Neural progenitor cell (in vitro differentiated cells): ENCODE data around the gene MACROD2. TPM values are rescaled to one million over a fixed set of nuclear protein-coding genes. Genes with fewer than 3 reads are reported as not detected.
A peak's percentile ranks its signal among the peaks of the same experiment; 100 is the strongest.

Source experiments
- DNase-seq: peaks from one replicate; pipeline ENCODE4 v3.0.0-alpha.2; 2016; ENCODE audit warnings: low spot score
- H2AFZ ChIP-seq: fragments of 200-600 bp; sonication (generic); replicated peaks from 2 replicates; pipeline ENCODE4 v1.6.1; 2016; ENCODE audit warnings: antibody characterized with exemption
- H3F3A ChIP-seq: fragments of 200-600 bp; sonication (generic); 2 replicates; pipeline ENCODE4 v1.6.1; 2016; ENCODE audit warnings: antibody characterized with exemption, low read depth
- H3K27ac ChIP-seq: fragments of 200-600 bp; sonication (generic); 2 replicates; pipeline ENCODE4 v1.5.1; 2016; ENCODE audit warnings: mild to moderate bottlenecking
- H3K27me3 ChIP-seq: fragments of 200-600 bp; sonication (generic); 2 replicates; pipeline ENCODE4 v1.6.1; 2016; ENCODE audit warnings: mild to moderate bottlenecking, moderate library complexity
- H3K36me3 ChIP-seq: fragments of 200-600 bp; sonication (generic); 2 replicates; pipeline ENCODE4 v1.5.1; 2016
- H3K4me1 ChIP-seq: fragments of 200-600 bp; sonication (generic); 2 replicates; pipeline ENCODE4 v1.6.1; 2016; ENCODE audit warnings: mixed run types
- H3K4me2 ChIP-seq: fragments of 200-600 bp; sonication (generic); 2 replicates; pipeline ENCODE4 v1.6.1; 2016
- H3K4me3 ChIP-seq: fragments of 200-600 bp; sonication (generic); 2 replicates; pipeline ENCODE4 v1.5.1; 2016
- H3K79me2 ChIP-seq: fragments of 200-600 bp; sonication (generic); 2 replicates; pipeline ENCODE4 v1.6.1; 2016; ENCODE audit warnings: low read depth
- H3K9ac ChIP-seq: fragments of 200-600 bp; sonication (generic); 2 replicates; pipeline ENCODE4 v1.6.1; 2016
- H3K9me3 ChIP-seq: fragments of 200-600 bp; sonication (generic); 2 replicates; pipeline ENCODE4 v1.5.1; 2016; ENCODE audit warnings: low read depth
- H4K20me1 ChIP-seq: fragments of 200-600 bp; sonication (generic); 2 replicates; pipeline ENCODE4 v1.6.1; 2016; ENCODE audit warnings: low read depth
- H3K27ac Mint-ChIP-seq: 3 replicates; pipeline ENCODE4 v1.8.0; 2021; ENCODE audit warnings: mixed read lengths
- H3K27me3 Mint-ChIP-seq: 2 replicates; pipeline ENCODE4 v1.8.0; 2022; ENCODE audit warnings: low read depth, mild to moderate bottlenecking, inconsistent platforms, moderate library complexity, mixed read lengths; ENCODE audit not compliant: insufficient read depth
- H3K36me3 Mint-ChIP-seq: 3 replicates; pipeline ENCODE4 v1.8.0; 2021; ENCODE audit warnings: mixed read lengths
- H3K4me1 Mint-ChIP-seq: 3 replicates; pipeline ENCODE4 v1.8.0; 2021; ENCODE audit warnings: mixed read lengths
- H3K4me3 Mint-ChIP-seq: 3 replicates; pipeline ENCODE4 v1.8.0; 2021; ENCODE audit warnings: mild to moderate bottlenecking, moderate library complexity, mixed read lengths
- H3K9me3 Mint-ChIP-seq: 3 replicates; pipeline ENCODE4 v1.8.0; 2020; ENCODE audit warnings: mixed read lengths
- EZH2 ChIP-seq: fragments of 200-600 bp; sonication (generic); IDR thresholded peaks from 2 replicates; pipeline ENCODE4 v1.6.1; 2017; ENCODE audit warnings: antibody characterized with exemption, mild to moderate bottlenecking, moderate library complexity
- EZH2phosphoT487 ChIP-seq: fragments of 200-600 bp; sonication (generic); IDR thresholded peaks from 2 replicates; pipeline ENCODE4 v1.6.1; 2017; ENCODE audit warnings: antibody characterized with exemption
- total RNA-seq: library from RNA; depleted of rRNA; stranded (reverse); fragments of >200 nt; gene quantifications from 2 replicates; pipeline ENCODE4 v1.2.3, GENCODE V29; 2015; ENCODE audit warnings: low replicate concordance
- TF ChIP-seq, protein P1 (sequence below): fragments of 200-600 bp; sonication (generic); IDR thresholded peaks from 2 replicates; pipeline ENCODE4 v1.5.1; 2017; ENCODE audit warnings: antibody characterized with exemption, mild to moderate bottlenecking

MACROD2 gene
- total RNA-seq, 1 donor from 2014 or later = 11.9 TPM

DNA sequence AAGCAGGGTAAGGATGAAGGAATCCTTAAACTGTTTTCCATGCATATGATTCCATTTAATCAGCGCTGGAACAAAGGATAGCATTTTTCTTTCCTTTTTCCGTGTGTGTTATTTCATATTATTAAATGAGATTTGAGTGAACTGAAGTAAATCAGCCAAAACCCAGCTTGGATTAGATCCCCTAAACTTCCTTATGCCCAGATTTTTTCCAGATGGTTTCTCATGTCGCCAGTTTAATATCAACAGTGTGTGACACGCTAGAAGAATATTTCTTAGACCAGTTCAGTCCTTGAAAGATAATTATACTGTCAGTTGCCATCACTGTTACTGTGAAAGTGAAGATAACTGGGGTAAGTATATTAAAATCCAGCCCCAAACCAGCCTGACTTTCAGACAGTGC is 1568.5 kb downstream of the MACROD2 start:
- H3K9ac ChIP-seq = no peak overlapping the region
- H2AFZ ChIP-seq = peak overlapping the region; percentile 0
- no peaks in the 10 kb centered on the region for H3K79me2 ChIP-seq
- peaks cover 8% of the 10 kb centered on the region for H3K9me3 Mint-ChIP-seq
- no peak overlapping the region for H3K27ac Mint-ChIP-seq
- H3K4me3 ChIP-seq = no peak overlapping the region
- H3K36me3 Mint-ChIP-seq = peaks cover 2% of the 10 kb centered on the region
- DNase-seq = no peak
- no peaks in the 10 kb centered on the region for H3K36me3 ChIP-seq
- H3K4me3 Mint-ChIP-seq = no peak overlapping the region
- H3K9me3 ChIP-seq = no peaks in the 10 kb centered on the region
- TF ChIP-seq EZH2 = no peak
- no peak for TF ChIP-seq EZH2phosphoT487
- peaks cover 22% of the 10 kb centered on the region for H3K4me1 ChIP-seq
- peaks cover 5% of the 10 kb centered on the region for H3K27me3 Mint-ChIP-seq
- peaks cover 25% of the 10 kb centered on the region for H3K4me1 Mint-ChIP-seq
- no peaks in the 10 kb centered on the region for H4K20me1 ChIP-seq
- no peak overlapping the region for H3K4me2 ChIP-seq
- no peaks in the 10 kb centered on the region for H3K27me3 ChIP-seq
- no peak overlapping the region for H3K27ac ChIP-seq
- peaks cover 10% of the 10 kb centered on the region for H3F3A ChIP-seq

DNA sequence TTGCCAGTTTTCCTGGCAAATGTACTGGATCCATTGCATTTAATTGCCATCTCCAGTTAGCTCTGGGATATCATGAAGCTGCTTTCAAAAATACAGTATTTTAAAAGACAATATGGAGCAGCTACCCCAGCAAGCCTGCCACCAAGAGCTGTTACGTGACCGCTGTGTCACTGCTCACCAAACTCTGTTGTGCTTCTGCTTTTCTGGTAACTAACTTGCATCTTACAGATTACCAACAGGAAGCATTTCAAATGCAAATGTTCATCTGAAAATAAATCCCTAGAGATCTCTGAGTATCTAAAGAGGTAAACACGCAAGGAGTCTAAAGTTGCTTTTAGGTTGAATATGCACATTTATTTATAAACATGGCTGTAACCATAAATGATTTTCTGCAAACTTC is 1569.7 kb downstream of the MACROD2 start:
- no peaks in the 10 kb centered on the region for H3K36me3 Mint-ChIP-seq
- Histone ChIP-seq H3K27me3 (no peaks in the 10 kb centered on the region), H3K79me2 (no peaks in the 10 kb centered on the region), H3K4me3 (no peak overlapping the region), H4K20me1 (no peaks in the 10 kb centered on the region), H3F3A (peaks cover 10% of the 10 kb centered on the region), H3K9me3 (no peaks in the 10 kb centered on the region), H3K4me1 (peaks cover 22% of the 10 kb centered on the region), H3K27ac (no peak overlapping the region), H2AFZ (peak overlapping the region; percentile 18), H3K9ac (no peak overlapping the region), H3K4me2 (no peak overlapping the region), H3K36me3 (no peaks in the 10 kb centered on the region)
- H3K9me3 Mint-ChIP-seq = peaks cover 2% of the 10 kb centered on the region
- peaks cover 25% of the 10 kb centered on the region for H3K4me1 Mint-ChIP-seq
- peaks cover 2% of the 10 kb centered on the region for H3K27me3 Mint-ChIP-seq
- DNase-seq = no peak
- TF ChIP-seq EZH2 = no peak
- TF ChIP-seq, protein P1, sequence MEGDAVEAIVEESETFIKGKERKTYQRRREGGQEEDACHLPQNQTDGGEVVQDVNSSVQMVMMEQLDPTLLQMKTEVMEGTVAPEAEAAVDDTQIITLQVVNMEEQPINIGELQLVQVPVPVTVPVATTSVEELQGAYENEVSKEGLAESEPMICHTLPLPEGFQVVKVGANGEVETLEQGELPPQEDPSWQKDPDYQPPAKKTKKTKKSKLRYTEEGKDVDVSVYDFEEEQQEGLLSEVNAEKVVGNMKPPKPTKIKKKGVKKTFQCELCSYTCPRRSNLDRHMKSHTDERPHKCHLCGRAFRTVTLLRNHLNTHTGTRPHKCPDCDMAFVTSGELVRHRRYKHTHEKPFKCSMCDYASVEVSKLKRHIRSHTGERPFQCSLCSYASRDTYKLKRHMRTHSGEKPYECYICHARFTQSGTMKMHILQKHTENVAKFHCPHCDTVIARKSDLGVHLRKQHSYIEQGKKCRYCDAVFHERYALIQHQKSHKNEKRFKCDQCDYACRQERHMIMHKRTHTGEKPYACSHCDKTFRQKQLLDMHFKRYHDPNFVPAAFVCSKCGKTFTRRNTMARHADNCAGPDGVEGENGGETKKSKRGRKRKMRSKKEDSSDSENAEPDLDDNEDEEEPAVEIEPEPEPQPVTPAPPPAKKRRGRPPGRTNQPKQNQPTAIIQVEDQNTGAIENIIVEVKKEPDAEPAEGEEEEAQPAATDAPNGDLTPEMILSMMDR = no peak
- TF ChIP-seq EZH2phosphoT487 = no peak
- no peak overlapping the region for H3K27ac Mint-ChIP-seq
- H3K4me3 Mint-ChIP-seq = no peak overlapping the region

DNA sequence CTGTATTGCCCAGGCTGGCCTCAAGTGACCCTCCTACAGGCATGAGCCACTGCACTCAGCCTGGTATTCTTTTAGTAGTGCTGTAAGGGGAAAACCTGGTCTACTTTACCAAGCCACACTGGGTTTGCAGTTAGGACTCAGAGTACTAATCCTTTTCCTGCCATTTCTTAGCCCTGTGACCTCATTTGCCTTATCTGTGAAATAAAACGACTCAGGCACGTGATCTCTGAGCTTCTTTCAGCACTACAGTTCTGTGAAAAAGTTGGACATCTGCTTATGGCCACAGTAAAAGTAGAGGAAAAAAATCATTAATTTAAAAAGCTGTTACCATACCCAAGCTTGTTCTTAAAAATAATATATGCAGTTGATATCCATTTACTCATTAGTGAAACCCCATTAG is 1570.5 kb downstream of the MACROD2 start:
- peaks cover 10% of the 10 kb centered on the region for H3F3A ChIP-seq
- H3K36me3 Mint-ChIP-seq = no peaks in the 10 kb centered on the region
- no peak for DNase-seq
- H3K79me2 ChIP-seq = no peaks in the 10 kb centered on the region
- H3K9ac ChIP-seq = no peak overlapping the region
- H3K4me3 Mint-ChIP-seq = no peak overlapping the region
- H3K4me2 ChIP-seq = no peak overlapping the region
- H3K27me3 Mint-ChIP-seq = peaks cover 2% of the 10 kb centered on the region
- no peak overlapping the region for H2AFZ ChIP-seq
- H3K27me3 ChIP-seq = no peaks in the 10 kb centered on the region
- H3K4me3 ChIP-seq = no peak overlapping the region
- H3K9me3 ChIP-seq = no peaks in the 10 kb centered on the region
- H3K4me1 Mint-ChIP-seq = peaks cover 23% of the 10 kb centered on the region
- H4K20me1 ChIP-seq = no peaks in the 10 kb centered on the region
- peaks cover 2% of the 10 kb centered on the region for H3K9me3 Mint-ChIP-seq
- peaks cover 22% of the 10 kb centered on the region for H3K4me1 ChIP-seq
- H3K27ac Mint-ChIP-seq = no peak overlapping the region
- no peak for TF ChIP-seq EZH2phosphoT487
- TF ChIP-seq, protein P1 = no peak
- no peak for TF ChIP-seq EZH2
- H3K27ac ChIP-seq = no peak overlapping the region
- no peaks in the 10 kb centered on the region for H3K36me3 ChIP-seq

DNA sequence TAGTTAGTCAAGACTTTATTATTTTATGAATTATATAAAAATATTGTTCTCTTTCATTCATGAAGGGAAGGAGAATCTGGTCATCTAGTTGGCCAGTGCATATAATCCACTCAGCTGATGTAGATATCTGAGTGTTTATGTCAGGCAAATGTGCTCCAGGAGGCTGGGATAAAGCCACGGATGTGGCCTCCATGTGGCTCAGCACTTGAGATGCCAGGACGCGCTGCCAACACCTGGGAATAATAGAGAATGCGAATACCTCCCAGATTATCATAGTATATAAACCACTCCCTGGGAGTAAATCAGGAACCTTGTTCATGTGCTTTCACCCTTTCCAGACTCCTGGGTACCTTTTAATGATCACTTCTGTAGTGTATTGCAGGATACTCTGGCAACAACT is 1571.9 kb downstream of the MACROD2 start:
- H3K9me3 ChIP-seq = no peaks in the 10 kb centered on the region
- Mint-ChIP-seq H3K4me3 (no peak overlapping the region), H3K9me3 (peaks cover 2% of the 10 kb centered on the region), H3K4me1 (peaks cover 9% of the 10 kb centered on the region), H3K27me3 (peaks cover 2% of the 10 kb centered on the region), H3K36me3 (no peaks in the 10 kb centered on the region), H3K27ac (no peak overlapping the region)
- no peak overlapping the region for H3K27ac ChIP-seq
- H2AFZ ChIP-seq = no peak overlapping the region
- H3K79me2 ChIP-seq = no peaks in the 10 kb centered on the region
- DNase-seq = no peak
- no peak overlapping the region for H3K4me3 ChIP-seq
- no peak overlapping the region for H3K4me2 ChIP-seq
- H3K4me1 ChIP-seq = peaks cover 7% of the 10 kb centered on the region
- no peaks in the 10 kb centered on the region for H3K27me3 ChIP-seq
- no peaks in the 10 kb centered on the region for H4K20me1 ChIP-seq
- H3F3A ChIP-seq = no peaks in the 10 kb centered on the region
- TF ChIP-seq EZH2phosphoT487 (no peak), EZH2 (no peak)
- TF ChIP-seq, protein P1 = no peak
- H3K9ac ChIP-seq = no peak overlapping the region
- no peaks in the 10 kb centered on the region for H3K36me3 ChIP-seq
